HL-60 (cell line): ENCODE data around the gene BTBD16.

ENCODE experiments used
- DNase-seq, 2 experiments: peaks; one replicate each; pipeline ENCODE4 v3.0.0-alpha.2; 2010 to 2020; ENCODE audit warnings: low read depth in 1 of 2, low spot score in 1 of 2
- H3K27ac ChIP-seq: fragments of 250-450 bp; sonication (Bioruptor Pico); replicated peaks from 2 replicates; pipeline ENCODE4 v1.5.1; 2020; ENCODE audit warnings: mild to moderate bottlenecking, moderate library complexity
- H3K27me3 ChIP-seq: fragments of 250-450 bp; sonication (Bioruptor Pico); 2 replicates; pipeline ENCODE4 v1.5.1; 2021; ENCODE audit warnings: mild to moderate bottlenecking, moderate library complexity; ENCODE audit not compliant: insufficient read depth, poor library complexity, severe bottlenecking
- H3K4me3 ChIP-seq: replicated peaks from 2 replicates; pipeline ENCODE4 v1.5.1; 2011; ENCODE audit warnings: mild to moderate bottlenecking, control low read depth, low read length; ENCODE audit not compliant: insufficient read depth
- GABPA ChIP-seq: IDR thresholded peaks from 2 replicates; pipeline ENCODE4 v1.6.1; 2012; ENCODE audit warnings: low read depth
- POLR2AphosphoS5 ChIP-seq: IDR thresholded peaks from 2 replicates; pipeline ENCODE4 v1.6.1; 2012; ENCODE audit warnings: low read depth
- SPI1 ChIP-seq: IDR thresholded peaks from 2 replicates; pipeline ENCODE4 v1.6.1; 2012; ENCODE audit warnings: low read depth, mild to moderate bottlenecking, borderline replicate concordance
- TF ChIP-seq, protein P1 (sequence below): IDR thresholded peaks from 2 replicates; pipeline ENCODE4 v1.6.1; 2012; ENCODE audit warnings: low read depth; ENCODE audit not compliant: insufficient replicate concordance
- TF ChIP-seq, protein P2 (sequence below): IDR thresholded peaks from one replicate; pipeline ENCODE4 v1.5.1; 2011; ENCODE audit warnings: low read length, control low read depth, inconsistent platforms; ENCODE audit not compliant: insufficient read depth

The BTBD16 gene

DNA sequence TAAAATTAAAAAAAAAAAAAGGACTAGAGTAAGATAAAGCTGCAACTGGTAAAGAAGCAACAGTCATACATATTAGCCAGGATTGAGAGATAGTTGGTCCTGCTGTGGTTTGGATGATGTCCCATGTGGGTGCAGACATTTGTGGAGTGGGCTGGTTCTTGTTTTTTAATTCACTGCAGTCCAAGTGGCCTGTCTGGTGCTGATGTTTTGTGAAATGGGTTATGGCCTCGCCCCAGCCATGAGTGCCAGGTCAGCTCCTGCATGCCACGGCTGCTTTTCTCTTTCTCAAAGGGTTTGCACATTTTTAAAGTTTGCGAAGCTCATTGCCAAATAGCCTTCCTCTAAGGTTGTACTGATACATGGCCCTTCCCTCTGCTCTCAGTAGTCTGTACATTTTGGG, 14.1 kb upstream of the BTBD16 start:
- Histone ChIP-seq H3K27ac (no peak overlapping the region), H3K27me3 (no peaks in the 10 kb centered on the region), H3K4me3 (no peak overlapping the region)
- TF ChIP-seq, protein P1, sequence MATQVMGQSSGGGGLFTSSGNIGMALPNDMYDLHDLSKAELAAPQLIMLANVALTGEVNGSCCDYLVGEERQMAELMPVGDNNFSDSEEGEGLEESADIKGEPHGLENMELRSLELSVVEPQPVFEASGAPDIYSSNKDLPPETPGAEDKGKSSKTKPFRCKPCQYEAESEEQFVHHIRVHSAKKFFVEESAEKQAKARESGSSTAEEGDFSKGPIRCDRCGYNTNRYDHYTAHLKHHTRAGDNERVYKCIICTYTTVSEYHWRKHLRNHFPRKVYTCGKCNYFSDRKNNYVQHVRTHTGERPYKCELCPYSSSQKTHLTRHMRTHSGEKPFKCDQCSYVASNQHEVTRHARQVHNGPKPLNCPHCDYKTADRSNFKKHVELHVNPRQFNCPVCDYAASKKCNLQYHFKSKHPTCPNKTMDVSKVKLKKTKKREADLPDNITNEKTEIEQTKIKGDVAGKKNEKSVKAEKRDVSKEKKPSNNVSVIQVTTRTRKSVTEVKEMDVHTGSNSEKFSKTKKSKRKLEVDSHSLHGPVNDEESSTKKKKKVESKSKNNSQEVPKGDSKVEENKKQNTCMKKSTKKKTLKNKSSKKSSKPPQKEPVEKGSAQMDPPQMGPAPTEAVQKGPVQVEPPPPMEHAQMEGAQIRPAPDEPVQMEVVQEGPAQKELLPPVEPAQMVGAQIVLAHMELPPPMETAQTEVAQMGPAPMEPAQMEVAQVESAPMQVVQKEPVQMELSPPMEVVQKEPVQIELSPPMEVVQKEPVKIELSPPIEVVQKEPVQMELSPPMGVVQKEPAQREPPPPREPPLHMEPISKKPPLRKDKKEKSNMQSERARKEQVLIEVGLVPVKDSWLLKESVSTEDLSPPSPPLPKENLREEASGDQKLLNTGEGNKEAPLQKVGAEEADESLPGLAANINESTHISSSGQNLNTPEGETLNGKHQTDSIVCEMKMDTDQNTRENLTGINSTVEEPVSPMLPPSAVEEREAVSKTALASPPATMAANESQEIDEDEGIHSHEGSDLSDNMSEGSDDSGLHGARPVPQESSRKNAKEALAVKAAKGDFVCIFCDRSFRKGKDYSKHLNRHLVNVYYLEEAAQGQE: no peak
- no peak for TF ChIP-seq GABPA
- TF ChIP-seq, protein P2, sequence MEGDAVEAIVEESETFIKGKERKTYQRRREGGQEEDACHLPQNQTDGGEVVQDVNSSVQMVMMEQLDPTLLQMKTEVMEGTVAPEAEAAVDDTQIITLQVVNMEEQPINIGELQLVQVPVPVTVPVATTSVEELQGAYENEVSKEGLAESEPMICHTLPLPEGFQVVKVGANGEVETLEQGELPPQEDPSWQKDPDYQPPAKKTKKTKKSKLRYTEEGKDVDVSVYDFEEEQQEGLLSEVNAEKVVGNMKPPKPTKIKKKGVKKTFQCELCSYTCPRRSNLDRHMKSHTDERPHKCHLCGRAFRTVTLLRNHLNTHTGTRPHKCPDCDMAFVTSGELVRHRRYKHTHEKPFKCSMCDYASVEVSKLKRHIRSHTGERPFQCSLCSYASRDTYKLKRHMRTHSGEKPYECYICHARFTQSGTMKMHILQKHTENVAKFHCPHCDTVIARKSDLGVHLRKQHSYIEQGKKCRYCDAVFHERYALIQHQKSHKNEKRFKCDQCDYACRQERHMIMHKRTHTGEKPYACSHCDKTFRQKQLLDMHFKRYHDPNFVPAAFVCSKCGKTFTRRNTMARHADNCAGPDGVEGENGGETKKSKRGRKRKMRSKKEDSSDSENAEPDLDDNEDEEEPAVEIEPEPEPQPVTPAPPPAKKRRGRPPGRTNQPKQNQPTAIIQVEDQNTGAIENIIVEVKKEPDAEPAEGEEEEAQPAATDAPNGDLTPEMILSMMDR: no peak
- TF ChIP-seq POLR2AphosphoS5: no peak
- TF ChIP-seq SPI1: no peak
- DNase-seq: no peak

DNA sequence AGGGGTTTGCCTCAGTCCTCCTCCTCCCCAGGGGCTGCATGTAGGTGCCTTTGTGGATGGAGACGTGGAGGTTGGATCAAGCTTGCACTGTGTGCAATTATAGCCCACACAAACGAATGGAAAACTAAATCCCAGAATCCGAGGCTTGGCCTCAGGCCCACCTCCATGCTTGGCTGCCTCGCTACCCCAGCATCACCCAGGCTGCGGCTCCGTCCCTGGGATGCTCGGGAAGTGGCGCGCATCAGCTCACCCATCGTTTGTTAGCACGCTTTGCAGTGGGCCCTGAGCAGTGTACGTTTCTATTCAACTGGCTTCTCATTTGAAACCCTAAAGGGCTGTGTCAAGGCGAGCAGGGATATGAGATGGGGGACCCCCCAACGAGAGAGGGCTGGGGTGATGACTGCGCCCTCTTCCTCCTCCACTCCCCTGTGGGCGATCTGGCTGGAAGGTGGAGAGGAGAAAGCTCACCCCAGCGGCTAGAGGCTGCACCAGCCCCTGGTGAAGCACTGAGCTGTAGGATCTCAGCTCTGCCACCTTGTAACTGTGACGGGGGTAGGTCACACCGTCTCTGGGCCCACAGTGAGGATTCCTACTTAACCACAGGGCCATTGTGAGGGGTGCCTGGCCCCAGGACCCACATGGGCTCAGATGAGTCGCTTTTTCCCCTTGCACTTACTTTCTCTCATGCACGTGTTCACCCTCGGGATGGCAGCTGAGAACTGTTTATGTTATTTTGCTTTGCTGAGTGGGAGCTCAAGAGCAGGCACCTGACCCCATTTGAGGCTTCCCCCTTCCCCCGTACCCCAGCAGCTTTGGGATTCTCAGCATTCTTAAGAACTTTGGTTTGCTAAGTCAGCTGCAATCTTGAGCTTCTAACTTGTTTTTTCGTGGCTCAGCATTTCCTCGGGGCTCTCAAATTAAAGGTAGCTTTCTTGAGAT, 12.7 kb upstream of the BTBD16 start:
- Histone ChIP-seq H3K27ac (no peak overlapping the region), H3K4me3 (no peak overlapping the region)
- no peak for DNase-seq

DNA sequence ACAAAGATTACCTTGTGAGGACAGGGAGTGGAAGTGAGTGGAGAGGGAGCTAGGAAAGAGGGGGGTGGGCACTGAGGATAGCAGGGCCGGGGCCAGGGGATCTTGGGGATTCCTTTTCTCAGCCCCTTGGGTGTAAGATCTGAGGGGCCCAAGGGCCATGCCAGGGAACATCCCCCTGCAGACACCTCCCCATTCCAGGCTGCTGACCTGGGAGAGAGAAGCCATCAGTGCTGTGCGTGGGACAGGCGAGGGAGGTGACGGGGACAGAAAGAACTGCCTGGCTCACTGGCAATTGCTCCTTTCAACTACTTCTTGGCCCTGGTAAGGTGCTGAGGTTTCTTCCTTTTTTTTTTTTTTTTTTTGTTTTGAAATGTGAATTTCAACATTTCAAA, 12.0 kb upstream of the BTBD16 start:
- DNase-seq: no peak
- Histone ChIP-seq H3K27me3 (no peaks in the 10 kb centered on the region), H3K27ac (no peak overlapping the region), H3K4me3 (no peak overlapping the region)
- TF ChIP-seq, protein P1: no peak
- TF ChIP-seq SPI1: no peak
- TF ChIP-seq POLR2AphosphoS5: no peak
- TF ChIP-seq GABPA: no peak
- TF ChIP-seq, protein P2: no peak

More for the DNA sequence above, 12.7 kb upstream of the BTBD16 start:
- no peak for TF ChIP-seq SPI1
- H3K27me3 ChIP-seq: no peaks in the 10 kb centered on the region

DNA sequence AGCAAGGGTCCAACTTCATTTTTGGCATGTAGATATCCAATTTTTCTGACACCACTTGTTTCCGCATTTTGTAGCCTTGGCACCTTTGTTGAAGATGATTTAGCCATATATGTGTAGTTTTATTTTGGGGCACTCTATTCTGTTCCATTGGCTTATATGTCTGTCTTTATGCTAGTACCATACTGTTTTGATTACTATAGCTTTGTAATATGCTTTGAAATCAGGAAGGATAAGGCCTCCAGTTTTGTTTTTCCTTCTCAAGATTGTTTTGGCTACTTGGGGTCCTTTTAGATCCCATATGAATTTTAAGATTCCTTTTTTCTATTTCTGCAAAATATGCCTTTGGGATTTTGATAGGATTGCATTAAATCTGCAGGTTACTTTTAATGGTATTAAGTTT, 9.5 kb upstream of the BTBD16 start:
- no peak for TF ChIP-seq GABPA
- no peak for TF ChIP-seq SPI1
- TF ChIP-seq POLR2AphosphoS5: no peak
- TF ChIP-seq, protein P1: no peak
- TF ChIP-seq, protein P2: no peak
- Histone ChIP-seq H3K27me3 (no peaks in the 10 kb centered on the region), H3K4me3 (no peak overlapping the region), H3K27ac (no peak overlapping the region)
- no peak for DNase-seq
